ENCODE results near the gene TEX44.

Gene TEX44

DNA sequence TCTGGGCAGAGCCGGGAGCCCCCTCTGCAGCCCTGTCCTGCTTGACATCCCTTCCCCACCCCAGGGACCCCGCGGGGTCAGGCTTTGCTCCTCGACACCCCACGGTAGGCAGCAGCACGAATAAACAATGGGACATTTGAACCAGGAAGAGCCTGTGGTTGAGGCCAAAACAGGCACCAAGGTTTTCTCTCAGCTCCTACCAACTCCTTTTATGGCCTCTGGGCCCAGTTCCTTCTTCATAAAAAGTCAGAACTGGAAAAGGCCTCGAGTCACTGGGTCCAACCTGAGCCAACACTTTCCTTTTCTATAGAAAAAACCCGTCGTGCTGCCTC is 20.6 kb downstream of the TEX44 start:
- TF ChIP-seq TAF1 (IDR thresholded peaks at IDR 0.05; ENCODE audit: low read depth, low read length) (no peak), PAX5 (IDR thresholded peaks at IDR 0.05; ENCODE audit: insufficient read depth, low read length, severe bottlenecking) (no peak), POU2F2 (IDR thresholded peaks at IDR 0.05; ENCODE audit: low read depth, low read length) (no peak), SPI1 (IDR thresholded peaks at IDR 0.05; ENCODE audit: low read depth, low read length) (peak; percentile 58; the same call in 1 of the 2 replicates), POLR2A (IDR thresholded peaks at IDR 0.05; ENCODE audit: low read depth, low read length) (no peak), POLR2AphosphoS5 (IDR thresholded peaks at IDR 0.05; ENCODE audit: low read depth, low read length) (no peak)
- peak; percentile 20 for FAIRE-seq
- DNase-seq (ENCODE audit: insufficient read length, low spot score) = no peak

DNA sequence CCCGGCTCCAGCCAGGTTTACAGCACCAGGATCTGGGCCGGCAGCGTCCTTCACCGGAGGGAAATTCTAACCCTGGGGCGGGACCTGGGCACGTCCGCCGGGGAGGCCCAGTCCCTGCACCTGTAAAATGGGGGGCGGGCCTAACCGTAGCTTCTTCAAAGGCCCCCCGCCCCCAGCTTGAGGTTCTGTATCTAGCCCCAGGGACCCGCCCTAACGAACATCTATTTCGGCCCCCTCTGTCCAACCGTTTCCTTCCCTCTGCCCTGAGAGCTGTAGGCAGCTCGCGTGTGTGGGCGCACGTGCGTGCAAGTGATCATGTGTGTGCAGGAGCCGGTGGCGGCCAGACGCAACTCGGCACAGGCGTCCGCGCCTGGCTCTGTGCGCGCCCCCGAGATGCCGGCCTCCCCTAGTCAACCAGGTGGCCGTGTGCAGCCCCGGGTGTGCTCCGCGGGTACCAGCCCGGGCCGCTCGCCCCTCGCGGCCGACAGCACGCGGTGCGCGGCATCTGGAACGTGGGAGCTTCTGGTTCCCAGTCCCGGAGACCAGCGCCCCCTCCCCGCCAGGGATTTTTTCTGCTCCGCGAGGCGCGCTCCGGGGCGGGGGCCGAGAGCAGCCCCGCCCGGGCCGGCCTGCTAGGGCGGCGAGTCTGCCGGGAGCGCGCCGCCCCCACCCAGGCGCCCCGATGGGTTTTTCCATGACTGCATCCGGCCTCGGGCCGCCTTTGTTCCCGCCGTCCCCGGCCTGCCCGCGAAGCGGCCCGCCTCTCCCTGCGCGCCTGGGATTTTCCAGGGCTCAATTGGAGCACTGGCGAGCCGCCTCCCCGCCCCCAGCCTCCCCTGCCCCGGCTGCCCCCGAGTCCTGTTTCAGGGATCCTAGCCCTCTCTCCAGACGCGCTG is 21.2 kb downstream of the TEX44 start:
- peak; percentile 95 for FAIRE-seq
- DNase-seq (ENCODE audit: insufficient read length, low spot score) = peak; percentile 85

DNA sequence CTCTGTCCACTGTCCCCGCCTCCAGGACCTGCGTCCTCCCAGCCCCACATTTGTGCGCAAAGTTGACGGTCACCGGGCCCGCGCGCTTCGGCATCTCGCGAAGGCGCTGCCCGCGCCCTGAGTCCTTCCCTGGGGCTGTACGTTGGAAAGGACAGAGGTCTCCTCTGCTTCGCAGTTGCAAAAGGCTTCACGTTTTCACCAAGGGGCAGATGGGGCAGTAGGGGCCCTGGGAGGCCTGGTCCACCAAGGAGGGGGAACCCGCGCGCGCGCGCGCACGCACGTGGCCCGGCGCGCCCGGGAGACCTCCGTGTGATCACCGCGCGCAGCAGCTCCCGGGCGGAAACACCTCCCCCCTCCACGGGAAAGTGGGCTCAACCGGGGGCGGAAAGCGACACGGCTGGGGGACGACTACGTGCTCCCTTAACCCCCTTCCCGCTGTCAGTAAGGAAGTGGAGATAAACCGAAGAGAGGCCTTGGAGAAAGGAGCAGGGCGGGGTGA is 21.9 kb downstream of the TEX44 start:
- peak; percentile 66 for FAIRE-seq
- peak; percentile 37 for DNase-seq (ENCODE audit: insufficient read length, low spot score)
- peak; percentile 43; the same call in 1 of the 2 replicates for TF ChIP-seq SPI1 (IDR thresholded peaks at IDR 0.05; ENCODE audit: low read depth, low read length)
- TF ChIP-seq POLR2AphosphoS5 (IDR thresholded peaks at IDR 0.05; ENCODE audit: low read depth, low read length) = peak; percentile 18; the same call in 1 of the 2 replicates
- peak; percentile 38; the same call in 1 of the 2 replicates for TF ChIP-seq POLR2A (IDR thresholded peaks at IDR 0.05; ENCODE audit: low read depth, low read length)
- TF ChIP-seq PAX5 (IDR thresholded peaks at IDR 0.05; ENCODE audit: insufficient read depth, low read length, severe bottlenecking) = no peak

More for the DNA sequence above, 21.2 kb downstream of the TEX44 start:
- TF ChIP-seq POLR2AphosphoS5 (IDR thresholded peaks at IDR 0.05; ENCODE audit: low read depth, low read length) (peak; percentile 84), POLR2A (IDR thresholded peaks at IDR 0.05; ENCODE audit: low read depth, low read length) (peak; percentile 74), PAX5 (IDR thresholded peaks at IDR 0.05; ENCODE audit: insufficient read depth, low read length, severe bottlenecking) (peak; percentile 85), POU2F2 (IDR thresholded peaks at IDR 0.05; ENCODE audit: low read depth, low read length) (peak; percentile 11), TAF1 (IDR thresholded peaks at IDR 0.05; ENCODE audit: low read depth, low read length) (no peak; the same call in 1 of the 2 replicates), SPI1 (IDR thresholded peaks at IDR 0.05; ENCODE audit: low read depth, low read length) (no peak)

GRCh38 chr2:231615058-231615671 is 22.5 kb downstream of the TEX44 start:
- DNase-seq (ENCODE audit: insufficient read length, low spot score) (no peak), FAIRE-seq (no peak)
- TF ChIP-seq TAF1 (IDR thresholded peaks at IDR 0.05; ENCODE audit: low read depth, low read length) (no peak), SPI1 (IDR thresholded peaks at IDR 0.05; ENCODE audit: low read depth, low read length) (no peak), POU2F2 (IDR thresholded peaks at IDR 0.05; ENCODE audit: low read depth, low read length) (no peak), POLR2A (IDR thresholded peaks at IDR 0.05; ENCODE audit: low read depth, low read length) (no peak), POLR2AphosphoS5 (IDR thresholded peaks at IDR 0.05; ENCODE audit: low read depth, low read length) (no peak)

DNA sequence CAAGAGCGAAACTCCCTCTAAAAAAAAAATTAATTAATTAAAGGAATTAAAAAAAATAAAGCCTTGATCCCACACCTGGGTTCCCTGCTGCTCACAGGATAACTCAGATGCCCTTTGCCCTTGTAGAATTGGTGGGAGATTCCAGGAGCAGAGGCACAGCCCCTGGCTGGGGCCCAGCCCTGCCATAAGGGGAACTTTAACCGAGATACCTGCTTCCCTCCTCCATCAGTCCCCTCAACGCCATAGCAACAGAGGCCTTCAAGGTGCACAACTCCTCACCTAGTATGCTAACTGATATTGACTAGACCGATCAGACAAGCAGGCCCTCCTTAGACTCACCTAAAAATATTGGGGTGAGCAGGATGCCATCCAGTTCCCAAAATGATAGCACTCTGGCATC is 23.6 kb downstream of the TEX44 start:
- DNase-seq (ENCODE audit: insufficient read length, low spot score) = no peak
- no peak for TF ChIP-seq TAF1 (IDR thresholded peaks at IDR 0.05; ENCODE audit: low read depth, low read length)
- no peak for TF ChIP-seq SPI1 (IDR thresholded peaks at IDR 0.05; ENCODE audit: low read depth, low read length)
- no peak for TF ChIP-seq POU2F2 (IDR thresholded peaks at IDR 0.05; ENCODE audit: low read depth, low read length)
- no peak for FAIRE-seq

GRCh38 chr2:231617059-231617926 is 24.6 kb downstream of the TEX44 start:
- FAIRE-seq = peak; percentile 69
- no peak for TF ChIP-seq PAX5 (IDR thresholded peaks at IDR 0.05; ENCODE audit: insufficient read depth, low read length, severe bottlenecking)
- no peak for TF ChIP-seq SPI1 (IDR thresholded peaks at IDR 0.05; ENCODE audit: low read depth, low read length)

GRCh38 chr2:231621051-231621879 is 28.6 kb downstream of the TEX44 start:
- TF ChIP-seq SPI1 (IDR thresholded peaks at IDR 0.05; ENCODE audit: low read depth, low read length) = no peak
- FAIRE-seq = no peak
- DNase-seq (ENCODE audit: insufficient read length, low spot score) = no peak

More at GRCh38 chr2:231617059-231617926, 24.6 kb downstream of the TEX44 start:
- no peak for DNase-seq (ENCODE audit: insufficient read length, low spot score)

GRCh38 chr2:231622963-231623362 is 30.3 kb downstream of the TEX44 start:
- FAIRE-seq (no peak), DNase-seq (ENCODE audit: insufficient read length, low spot score) (no peak)
- no peak for TF ChIP-seq POLR2A (IDR thresholded peaks at IDR 0.05; ENCODE audit: low read depth, low read length)
- no peak for TF ChIP-seq SPI1 (IDR thresholded peaks at IDR 0.05; ENCODE audit: low read depth, low read length)
- no peak for TF ChIP-seq PAX5 (IDR thresholded peaks at IDR 0.05; ENCODE audit: insufficient read depth, low read length, severe bottlenecking)
- no peak for TF ChIP-seq POLR2AphosphoS5 (IDR thresholded peaks at IDR 0.05; ENCODE audit: low read depth, low read length)
- TF ChIP-seq TAF1 (IDR thresholded peaks at IDR 0.05; ENCODE audit: low read depth, low read length) = no peak
- TF ChIP-seq POU2F2 (IDR thresholded peaks at IDR 0.05; ENCODE audit: low read depth, low read length) = no peak

DNA sequence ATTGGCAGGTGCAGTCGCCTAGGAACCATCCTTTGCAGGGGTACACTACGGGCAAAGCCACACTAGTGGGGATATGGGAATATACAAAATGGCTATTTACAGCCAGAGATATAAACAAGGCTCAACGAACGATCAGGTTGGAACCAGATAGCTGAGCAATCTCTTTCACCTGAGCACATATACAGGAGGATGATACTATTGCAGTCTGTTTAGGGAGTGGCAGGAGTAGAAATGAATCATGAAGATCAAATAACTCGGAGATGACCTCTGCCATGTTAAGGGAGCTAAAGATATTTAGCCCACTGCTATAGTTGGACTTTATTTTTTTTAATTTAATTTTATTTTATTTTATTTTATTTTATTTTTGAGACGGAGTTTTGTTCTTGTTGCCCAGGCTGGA is 33.8 kb downstream of the TEX44 start:
- no peak for DNase-seq (ENCODE audit: insufficient read length, low spot score)
- no peak for FAIRE-seq
- no peak for TF ChIP-seq TAF1 (IDR thresholded peaks at IDR 0.05; ENCODE audit: low read depth, low read length)

Data from GM12891 (cell line).